AG10803 (cell line): Measurements from ENCODE around the gene ADAM23.

Experiments used
- DNase-seq: peaks from one replicate; pipeline ENCODE4 v3.0.0; 2010; ENCODE audit warnings: low read depth
- H3K4me3 ChIP-seq: 2 replicates; pipeline ENCODE4 v1.5.1; 2011; ENCODE audit warnings: mild to moderate bottlenecking, low read length, control low read depth
- TF ChIP-seq, protein P1 (sequence below): conservative IDR thresholded peaks from 2 replicates; pipeline ENCODE4 v1.5.1; 2011; ENCODE audit warnings: mild to moderate bottlenecking, low read length, control low read depth, inconsistent platforms

The ADAM23 gene

DNA sequence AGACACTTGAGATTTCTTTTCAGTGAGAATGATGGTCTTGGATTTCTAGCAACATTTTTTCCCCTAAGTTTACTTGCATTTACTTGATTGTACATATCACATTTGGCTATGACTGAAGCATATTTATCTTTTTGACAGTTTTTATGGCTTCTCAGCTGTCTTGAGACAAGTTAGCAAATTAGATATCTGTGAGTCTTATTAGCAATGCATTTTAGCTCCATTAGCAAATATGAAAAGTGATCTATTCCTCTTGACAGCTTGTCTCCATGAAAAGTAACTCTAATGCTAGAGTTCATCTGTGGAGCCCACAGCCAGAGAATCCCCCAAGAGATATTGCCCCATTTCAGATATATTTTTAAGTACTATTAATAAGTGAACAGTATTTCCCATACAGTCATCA lies 126.9 kb downstream of the ADAM23 start:
- no peak overlapping the region for H3K4me3 ChIP-seq
- TF ChIP-seq, protein P1, sequence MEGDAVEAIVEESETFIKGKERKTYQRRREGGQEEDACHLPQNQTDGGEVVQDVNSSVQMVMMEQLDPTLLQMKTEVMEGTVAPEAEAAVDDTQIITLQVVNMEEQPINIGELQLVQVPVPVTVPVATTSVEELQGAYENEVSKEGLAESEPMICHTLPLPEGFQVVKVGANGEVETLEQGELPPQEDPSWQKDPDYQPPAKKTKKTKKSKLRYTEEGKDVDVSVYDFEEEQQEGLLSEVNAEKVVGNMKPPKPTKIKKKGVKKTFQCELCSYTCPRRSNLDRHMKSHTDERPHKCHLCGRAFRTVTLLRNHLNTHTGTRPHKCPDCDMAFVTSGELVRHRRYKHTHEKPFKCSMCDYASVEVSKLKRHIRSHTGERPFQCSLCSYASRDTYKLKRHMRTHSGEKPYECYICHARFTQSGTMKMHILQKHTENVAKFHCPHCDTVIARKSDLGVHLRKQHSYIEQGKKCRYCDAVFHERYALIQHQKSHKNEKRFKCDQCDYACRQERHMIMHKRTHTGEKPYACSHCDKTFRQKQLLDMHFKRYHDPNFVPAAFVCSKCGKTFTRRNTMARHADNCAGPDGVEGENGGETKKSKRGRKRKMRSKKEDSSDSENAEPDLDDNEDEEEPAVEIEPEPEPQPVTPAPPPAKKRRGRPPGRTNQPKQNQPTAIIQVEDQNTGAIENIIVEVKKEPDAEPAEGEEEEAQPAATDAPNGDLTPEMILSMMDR: no peak
- no peak for DNase-seq

DNA sequence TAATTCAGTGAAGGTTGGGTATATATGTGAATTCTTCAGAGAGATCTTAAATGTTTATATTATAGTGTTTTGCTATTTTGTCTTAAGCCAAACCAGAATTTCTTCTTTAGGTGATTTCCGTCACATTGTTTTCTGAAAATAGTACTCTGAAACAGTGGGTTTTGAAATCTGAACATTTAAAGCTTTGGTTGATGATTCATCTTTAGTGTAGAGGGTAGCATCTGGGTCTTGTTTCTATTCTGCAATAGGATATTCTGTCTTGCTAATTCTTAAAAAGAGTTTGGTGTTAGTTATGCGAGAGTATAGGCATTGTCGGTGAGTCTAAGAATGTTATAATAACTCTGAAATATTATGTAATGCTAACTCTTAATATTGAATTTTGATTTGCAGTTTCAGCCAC lies 129.4 kb downstream of the ADAM23 start:
- TF ChIP-seq, protein P1: no peak
- DNase-seq: no peak
- H3K4me3 ChIP-seq: no peak overlapping the region

DNA sequence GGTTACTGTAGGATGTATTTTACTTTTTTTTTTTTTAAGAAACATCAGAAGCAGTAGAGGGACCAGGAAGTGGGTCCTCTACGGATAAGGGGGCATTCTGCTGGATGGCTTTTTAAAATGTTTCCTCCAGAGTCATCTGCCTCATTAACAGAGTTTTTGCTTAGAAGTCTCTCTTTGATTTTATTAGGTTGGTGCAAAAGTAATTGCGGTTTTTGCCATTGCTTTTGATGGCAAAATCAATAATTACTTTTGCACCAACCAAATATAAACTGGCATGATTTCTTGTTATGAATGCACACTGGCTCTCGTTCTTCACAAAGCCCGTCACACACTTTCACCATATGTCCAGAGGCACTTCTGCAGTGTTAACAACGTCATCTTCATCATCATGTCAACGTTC lies 130.5 kb downstream of the ADAM23 start:
- TF ChIP-seq, protein P1: no peak
- no peak overlapping the region for H3K4me3 ChIP-seq
- no peak for DNase-seq

DNA sequence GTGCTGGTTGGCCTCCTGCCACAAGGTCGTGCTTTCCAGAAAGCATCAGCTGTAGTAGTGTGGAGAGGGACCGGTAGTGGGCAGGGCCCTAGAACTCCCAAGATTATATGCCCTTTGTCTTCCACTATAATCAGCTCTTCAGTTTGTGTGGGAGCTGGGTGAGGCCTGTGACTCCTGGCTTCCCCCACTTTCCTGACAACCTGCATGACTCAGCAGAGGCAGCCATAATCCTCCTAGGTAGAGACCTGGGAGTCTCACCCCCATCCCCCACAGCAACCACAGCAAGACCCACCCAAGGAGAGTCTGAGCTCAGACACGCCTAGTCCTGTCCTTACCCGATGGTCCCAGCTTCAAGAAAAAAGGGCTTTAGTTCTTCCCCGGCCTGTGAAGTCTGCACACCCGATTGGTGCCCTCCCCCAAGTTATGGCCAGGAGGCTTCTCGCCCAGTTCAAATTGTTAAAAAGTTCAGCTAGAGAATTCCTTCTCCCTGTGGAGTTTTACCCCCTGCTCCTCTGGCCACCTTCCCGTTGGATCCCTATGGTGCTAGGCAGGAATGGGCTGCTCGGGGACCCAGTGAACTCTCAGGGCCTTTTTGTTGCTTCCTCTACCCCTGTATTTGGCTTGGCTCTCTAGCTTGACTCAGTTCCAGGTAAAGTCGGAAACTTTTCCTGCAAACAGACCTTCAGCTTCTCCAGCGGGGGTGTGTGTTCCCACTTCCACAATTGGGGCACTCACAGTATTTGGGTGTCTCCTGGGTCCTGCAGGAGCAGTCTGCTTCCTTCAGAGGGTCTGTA lies 141.2 kb downstream of the ADAM23 start:
- TF ChIP-seq, protein P1: no peak

GRCh38 chr2:206585335-206585734 lies 142.0 kb downstream of the ADAM23 start:
- TF ChIP-seq, protein P1: no peak
- no peak overlapping the region for H3K4me3 ChIP-seq
- peak; percentile 4 for DNase-seq

More for the DNA sequence above, 141.2 kb downstream of the ADAM23 start:
- H3K4me3 ChIP-seq: no peak overlapping the region
- no peak for DNase-seq

DNA sequence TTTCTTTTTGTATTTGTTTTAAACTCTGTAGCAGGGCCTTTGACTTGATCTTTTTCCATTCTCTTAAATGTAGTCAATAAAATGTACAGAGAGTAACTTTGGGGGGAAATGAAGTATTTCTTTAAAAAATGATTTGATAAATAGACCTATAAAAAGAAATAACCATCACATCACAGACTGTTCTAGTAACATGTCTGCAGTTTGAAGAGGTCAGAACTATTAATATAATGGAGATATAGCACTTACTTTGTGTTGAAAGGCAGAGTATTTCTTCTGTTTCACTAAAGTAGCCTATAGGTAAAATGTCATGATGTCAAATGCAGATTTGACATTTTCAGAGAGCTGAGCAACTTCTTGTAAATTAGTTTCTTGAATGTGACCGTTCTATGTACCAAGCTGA lies 143.3 kb downstream of the ADAM23 start:
- no peak for DNase-seq
- no peak overlapping the region for H3K4me3 ChIP-seq
- TF ChIP-seq, protein P1: no peak

DNA sequence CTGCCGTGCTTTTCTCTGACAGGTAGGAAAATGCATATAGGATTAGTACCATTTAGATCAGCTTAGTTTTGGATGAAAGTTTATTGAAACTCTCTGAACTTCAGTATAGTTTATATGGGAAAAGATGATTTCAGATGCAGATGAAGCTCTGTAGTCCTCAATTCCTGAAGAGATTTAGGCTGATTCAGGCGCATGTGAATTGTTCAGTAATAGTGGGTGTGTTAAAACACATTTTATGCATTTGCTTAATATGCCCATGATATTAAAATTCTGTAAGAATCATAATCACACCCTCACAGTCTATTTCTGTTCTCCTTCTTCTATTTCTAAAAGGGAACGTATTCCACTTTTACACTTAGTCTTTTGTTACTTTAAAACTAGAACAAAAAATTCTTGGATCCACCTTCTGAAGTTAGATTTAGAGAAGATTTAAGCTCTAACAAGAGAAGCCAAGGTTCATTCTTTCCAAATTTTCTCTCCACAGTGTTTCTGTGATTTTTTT lies 154.4 kb downstream of the ADAM23 start:
- TF ChIP-seq, protein P1: no peak
- DNase-seq: no peak
- H3K4me3 ChIP-seq: no peak overlapping the region
